K562 treated with DMSO at 1 percent for 24 hours (cell line): ENCODE data around the gene CCT6A. TPM values are rescaled to one million over a fixed set of nuclear protein-coding genes. Genes with fewer than 3 reads are reported as not detected.

Experiments
- total RNA-seq: library from RNA; unstranded; fragments of 300-600 nt; gene quantifications from 2 replicates; pipeline ENCODE4 v1.2.3, GENCODE V29; 2022; ENCODE audit warnings: low read depth; ENCODE audit not compliant: insufficient read depth

Gene CCT6A, protein sequence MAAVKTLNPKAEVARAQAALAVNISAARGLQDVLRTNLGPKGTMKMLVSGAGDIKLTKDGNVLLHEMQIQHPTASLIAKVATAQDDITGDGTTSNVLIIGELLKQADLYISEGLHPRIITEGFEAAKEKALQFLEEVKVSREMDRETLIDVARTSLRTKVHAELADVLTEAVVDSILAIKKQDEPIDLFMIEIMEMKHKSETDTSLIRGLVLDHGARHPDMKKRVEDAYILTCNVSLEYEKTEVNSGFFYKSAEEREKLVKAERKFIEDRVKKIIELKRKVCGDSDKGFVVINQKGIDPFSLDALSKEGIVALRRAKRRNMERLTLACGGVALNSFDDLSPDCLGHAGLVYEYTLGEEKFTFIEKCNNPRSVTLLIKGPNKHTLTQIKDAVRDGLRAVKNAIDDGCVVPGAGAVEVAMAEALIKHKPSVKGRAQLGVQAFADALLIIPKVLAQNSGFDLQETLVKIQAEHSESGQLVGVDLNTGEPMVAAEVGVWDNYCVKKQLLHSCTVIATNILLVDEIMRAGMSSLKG
- 113 and 131 TPM in 2 replicates for total RNA-seq

GRCh38 chr7:56051339-56052191 lies at the start of gene CCT6A, which contains the start of gene PSPH:
TSS of gene CCT6A (plus strand) at chr7:56051765. CDS start at chr7:56051849, 84 bp downstream.
TSS of gene PSPH (minus strand) at chr7:56051444. CDS start at chr7:56021212, 30,232 bp downstream.

GRCh38 chr7:56063882-56064625 lies 12.5 kb downstream of the CCT6A start, which contains the start of gene SUMF2:
TSS of gene SUMF2 (plus strand) at chr7:56064286. CDS start at chr7:56064312, 26 bp downstream.

DNA sequence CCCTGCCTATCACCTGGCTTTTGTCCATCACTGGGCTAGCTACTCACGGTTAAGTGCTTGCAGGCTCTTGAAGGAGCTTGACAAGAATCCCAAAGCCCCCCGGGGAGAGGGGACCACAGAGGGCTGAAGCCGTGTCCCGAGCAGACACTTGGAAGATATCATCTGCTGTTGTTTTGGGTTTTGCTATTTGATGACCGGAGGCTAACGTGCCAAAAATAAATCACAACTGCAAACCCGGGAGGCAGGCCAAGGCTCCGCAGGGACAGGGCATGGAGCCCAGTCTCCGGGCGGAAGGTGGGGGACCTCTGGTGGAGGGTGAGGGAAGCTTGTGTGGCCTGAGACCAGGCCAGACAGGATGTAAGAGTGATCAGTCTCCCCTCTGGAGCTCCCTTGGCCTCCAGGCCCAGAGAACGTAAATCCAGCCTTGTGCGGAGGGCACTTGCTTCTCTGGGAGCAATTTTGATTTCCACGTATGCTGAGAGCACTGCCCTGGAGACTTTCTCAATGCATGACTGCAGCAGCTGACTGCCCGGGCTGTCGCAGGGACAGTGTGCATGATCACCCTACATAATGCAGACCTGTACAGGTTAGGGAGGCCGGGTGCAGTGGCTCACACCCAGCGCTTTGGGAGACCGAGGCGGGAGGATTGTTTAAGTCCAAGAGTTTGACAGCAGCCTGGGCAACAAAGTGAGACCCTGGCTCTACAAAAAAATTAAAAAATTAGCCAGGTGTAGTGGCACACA lies 41.4 kb downstream of the CCT6A start, which contains the start of gene PHKG1:
Gene PHKG1, minus strand, starts transcription at position 164 of the 743 bp plus-strand sequence. CDS start 4,011 bp downstream, outside the sequence.

DNA sequence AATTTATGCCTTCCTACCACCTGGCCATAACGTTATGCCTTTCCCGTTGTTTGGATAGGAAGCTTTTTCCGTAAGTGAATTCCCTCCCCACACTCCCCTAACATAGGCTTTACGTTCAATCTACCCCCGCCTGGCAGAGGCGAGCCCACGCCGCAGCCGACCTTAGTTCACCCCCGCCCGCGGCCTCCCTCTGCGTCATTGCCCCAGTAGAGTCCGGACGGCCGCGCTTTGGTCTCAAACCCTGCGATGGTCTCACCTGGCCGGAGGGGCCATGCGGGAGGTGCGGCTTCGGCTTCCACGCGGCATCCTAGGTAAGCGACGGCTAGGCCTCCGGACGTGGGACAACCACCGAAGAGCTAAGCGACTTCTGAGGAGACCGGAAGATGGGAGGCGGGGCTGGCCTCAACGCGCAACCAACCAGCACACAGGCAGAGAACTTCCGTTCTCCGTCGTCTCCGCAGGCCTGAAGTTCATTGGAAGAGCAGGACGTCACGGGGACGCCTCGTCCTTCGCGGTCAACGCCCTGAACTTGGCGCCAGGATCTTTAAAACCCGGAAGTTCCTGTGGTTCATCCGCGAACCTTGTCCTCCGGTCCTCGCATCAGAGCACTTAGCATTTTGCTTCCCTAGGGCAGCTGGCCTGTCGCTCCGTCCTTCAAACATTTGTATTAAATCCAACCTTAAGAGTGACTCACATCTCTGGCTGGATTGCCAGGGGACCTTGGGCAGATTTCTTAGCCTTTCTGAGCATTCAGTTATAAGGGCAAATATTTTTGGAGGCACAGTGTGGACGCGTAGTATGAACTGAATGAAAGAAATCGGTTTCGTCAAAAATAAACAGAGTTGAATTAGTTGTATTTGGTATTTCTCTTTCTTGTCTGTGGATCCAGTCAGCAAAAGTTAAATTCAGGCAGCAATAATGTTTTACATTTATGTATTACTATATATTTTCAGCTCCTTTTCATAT lies 54.8 kb downstream of the CCT6A start, which contains the start of gene CHCHD2:
Gene CHCHD2, minus strand, starts transcription at position 369 of the 966 bp plus-strand sequence. Its CDS starts 63 bp downstream, at position 306.

Other genes with a start within 250 kb of the CCT6A start
- gene SEPTIN14, start 189.0 kb upstream of the CCT6A start, total RNA-seq = 0.06 and 0.21 TPM in 2 replicates
- 1.0 and 1.7 TPM in 2 replicates for gene ZNF713, start 164.3 kb upstream of the CCT6A start, total RNA-seq
- gene MRPS17, start 99.9 kb upstream of the CCT6A start, total RNA-seq = 4.8 and 5.7 TPM in 2 replicates
- 32.6 and 37.6 TPM in 2 replicates for gene NIPSNAP2, start 87.2 kb upstream of the CCT6A start, total RNA-seq
- gene PSPH, start 321 bp upstream of the CCT6A start, total RNA-seq = 36.6 and 37.2 TPM in 2 replicates
- gene SUMF2, start 12.5 kb downstream of the CCT6A start, total RNA-seq = 81.8 and 84.3 TPM in 2 replicates
- gene PHKG1, start 41.2 kb downstream of the CCT6A start, total RNA-seq = 1.7 and 2.3 TPM in 2 replicates
- gene CHCHD2, start 54.7 kb downstream of the CCT6A start, total RNA-seq = 890 and 981 TPM in 2 replicates
- gene NUPR2, start 64.7 kb downstream of the CCT6A start, total RNA-seq = not detected in 2 replicates